HepG2 (cell line): Measurements from ENCODE around the gene ZNF324B. TPM values are rescaled to one million over a fixed set of nuclear protein-coding genes. Genes with fewer than 3 reads are reported as not detected.

Experiments used
- ATRX ChIP-seq: sonication (generic); formaldehyde crosslinking; IDR thresholded peaks from 2 replicates; pipeline ENCODE4 v1.4.0; 2020; ENCODE audit warnings: missing genetic modification reagents, borderline replicate concordance
- HIVEP1 ChIP-seq: sonication (generic); formaldehyde crosslinking; IDR thresholded peaks from 2 replicates; pipeline ENCODE4 v1.4.0; 2020; ENCODE audit warnings: mild to moderate bottlenecking, missing genetic modification reagents
- ZBTB4 ChIP-seq: sonication (generic); formaldehyde crosslinking; IDR thresholded peaks from 2 replicates; pipeline ENCODE4 v1.4.0; 2020; ENCODE audit warnings: missing genetic modification reagents, mild to moderate bottlenecking, borderline replicate concordance
- ZNF407 ChIP-seq: sonication (generic); formaldehyde crosslinking; IDR thresholded peaks from one replicate; pipeline ENCODE4 v1.5.1; 2020; ENCODE audit warnings: mild to moderate bottlenecking, missing genetic modification reagents; ENCODE audit errors: not compliant biosample characterization
- ZNF589 ChIP-seq: sonication (generic); formaldehyde crosslinking; conservative IDR thresholded peaks from 2 replicates; pipeline ENCODE4 v1.8.0; 2022; ENCODE audit warnings: mild to moderate bottlenecking, moderate library complexity, missing genetic modification reagents
- polyA plus RNA-seq, 8 experiments: library from polyadenylated mRNA; depleted of rRNA in 3 of 8; stranded (reverse) in 7 of 8; unstranded in 1 of 8; fragments of >200 nt; fragmentation: Illumina TruSeq in 4 of 8; extraction: Trizol in 4 of 8; gene quantifications; 2 replicates each; pipeline versions ENCODE4 v1.2.1 to v1.2.3, GENCODE V29; 2011 to 2016; ENCODE audit warnings: low read depth in 4 of 8, missing spikeins in 1 of 8, mixed read lengths in 1 of 8; ENCODE audit not compliant: insufficient read depth in 1 of 8
- total RNA-seq, 5 experiments: library from RNA; depleted of rRNA; stranded (reverse); fragments of >200 nt; fragmentation: Illumina TruSeq; extraction: Trizol; gene quantifications; 2 replicates each; pipeline ENCODE4 v1.2.3, GENCODE V29; 2016; ENCODE audit warnings: low read depth in 1 of 5
- TF ChIP-seq, protein P1 (sequence below): sonication (generic); formaldehyde crosslinking; IDR thresholded peaks from 2 replicates; pipeline ENCODE4; 2020; ENCODE audit warnings: missing genetic modification reagents, mild to moderate bottlenecking, borderline replicate concordance
- TF ChIP-seq, protein P2 (sequence below): sonication (generic); formaldehyde crosslinking; IDR thresholded peaks from 2 replicates; pipeline ENCODE4 v1.4.0; 2020; ENCODE audit warnings: missing genetic modification reagents, borderline replicate concordance

Gene ZNF324B
- total and polyA plus RNA-seq, 2 of the 13 experiments (the other 11 are each of a cell fraction or from before 2014, with no cell fraction given): 0.53 to 3.0 TPM

GRCh38 chr19:58499021-58499927 is 47.9 kb downstream of the ZNF324B start (continued):
- TF ChIP-seq, protein P1, sequence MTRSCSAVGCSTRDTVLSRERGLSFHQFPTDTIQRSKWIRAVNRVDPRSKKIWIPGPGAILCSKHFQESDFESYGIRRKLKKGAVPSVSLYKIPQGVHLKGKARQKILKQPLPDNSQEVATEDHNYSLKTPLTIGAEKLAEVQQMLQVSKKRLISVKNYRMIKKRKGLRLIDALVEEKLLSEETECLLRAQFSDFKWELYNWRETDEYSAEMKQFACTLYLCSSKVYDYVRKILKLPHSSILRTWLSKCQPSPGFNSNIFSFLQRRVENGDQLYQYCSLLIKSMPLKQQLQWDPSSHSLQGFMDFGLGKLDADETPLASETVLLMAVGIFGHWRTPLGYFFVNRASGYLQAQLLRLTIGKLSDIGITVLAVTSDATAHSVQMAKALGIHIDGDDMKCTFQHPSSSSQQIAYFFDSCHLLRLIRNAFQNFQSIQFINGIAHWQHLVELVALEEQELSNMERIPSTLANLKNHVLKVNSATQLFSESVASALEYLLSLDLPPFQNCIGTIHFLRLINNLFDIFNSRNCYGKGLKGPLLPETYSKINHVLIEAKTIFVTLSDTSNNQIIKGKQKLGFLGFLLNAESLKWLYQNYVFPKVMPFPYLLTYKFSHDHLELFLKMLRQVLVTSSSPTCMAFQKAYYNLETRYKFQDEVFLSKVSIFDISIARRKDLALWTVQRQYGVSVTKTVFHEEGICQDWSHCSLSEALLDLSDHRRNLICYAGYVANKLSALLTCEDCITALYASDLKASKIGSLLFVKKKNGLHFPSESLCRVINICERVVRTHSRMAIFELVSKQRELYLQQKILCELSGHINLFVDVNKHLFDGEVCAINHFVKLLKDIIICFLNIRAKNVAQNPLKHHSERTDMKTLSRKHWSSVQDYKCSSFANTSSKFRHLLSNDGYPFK: peak; percentile 96; the same call in 1 of the 2 replicates
- TF ChIP-seq ATRX (no peak), ZBTB4 (CRISPR knock-in tag) (no peak), ZNF407 (CRISPR knock-in tag) (no peak), HIVEP1 (peak; percentile 85), ZNF589 (CRISPR knock-in tag) (peak; percentile 62; the same call in 1 of the 2 replicates)
- TF ChIP-seq, protein P2, sequence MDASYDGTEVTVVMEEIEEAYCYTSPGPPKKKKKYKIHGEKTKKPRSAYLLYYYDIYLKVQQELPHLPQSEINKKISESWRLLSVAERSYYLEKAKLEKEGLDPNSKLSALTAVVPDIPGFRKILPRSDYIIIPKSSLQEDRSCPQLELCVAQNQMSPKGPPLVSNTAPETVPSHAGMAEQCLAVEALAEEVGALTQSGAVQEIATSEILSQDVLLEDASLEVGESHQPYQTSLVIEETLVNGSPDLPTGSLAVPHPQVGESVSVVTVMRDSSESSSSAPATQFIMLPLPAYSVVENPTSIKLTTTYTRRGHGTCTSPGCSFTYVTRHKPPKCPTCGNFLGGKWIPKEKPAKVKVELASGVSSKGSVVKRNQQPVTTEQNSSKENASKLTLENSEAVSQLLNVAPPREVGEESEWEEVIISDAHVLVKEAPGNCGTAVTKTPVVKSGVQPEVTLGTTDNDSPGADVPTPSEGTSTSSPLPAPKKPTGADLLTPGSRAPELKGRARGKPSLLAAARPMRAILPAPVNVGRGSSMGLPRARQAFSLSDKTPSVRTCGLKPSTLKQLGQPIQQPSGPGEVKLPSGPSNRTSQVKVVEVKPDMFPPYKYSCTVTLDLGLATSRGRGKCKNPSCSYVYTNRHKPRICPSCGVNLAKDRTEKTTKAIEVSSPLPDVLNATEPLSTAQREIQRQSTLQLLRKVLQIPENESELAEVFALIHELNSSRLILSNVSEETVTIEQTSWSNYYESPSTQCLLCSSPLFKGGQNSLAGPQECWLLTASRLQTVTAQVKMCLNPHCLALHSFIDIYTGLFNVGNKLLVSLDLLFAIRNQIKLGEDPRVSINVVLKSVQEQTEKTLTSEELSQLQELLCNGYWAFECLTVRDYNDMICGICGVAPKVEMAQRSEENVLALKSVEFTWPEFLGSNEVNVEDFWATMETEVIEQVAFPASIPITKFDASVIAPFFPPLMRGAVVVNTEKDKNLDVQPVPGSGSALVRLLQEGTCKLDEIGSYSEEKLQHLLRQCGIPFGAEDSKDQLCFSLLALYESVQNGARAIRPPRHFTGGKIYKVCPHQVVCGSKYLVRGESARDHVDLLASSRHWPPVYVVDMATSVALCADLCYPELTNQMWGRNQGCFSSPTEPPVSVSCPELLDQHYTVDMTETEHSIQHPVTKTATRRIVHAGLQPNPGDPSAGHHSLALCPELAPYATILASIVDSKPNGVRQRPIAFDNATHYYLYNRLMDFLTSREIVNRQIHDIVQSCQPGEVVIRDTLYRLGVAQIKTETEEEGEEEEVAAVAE: peak; percentile 87
